NCI-H524 (cell line): ENCODE measurements around the gene CCND2.

Experiments used
- DNase-seq, 2 experiments: peaks; one replicate each; lab custom pipeline; 2025; lab: John Stamatoyannopoulos, UW

The CCND2 gene

DNA sequence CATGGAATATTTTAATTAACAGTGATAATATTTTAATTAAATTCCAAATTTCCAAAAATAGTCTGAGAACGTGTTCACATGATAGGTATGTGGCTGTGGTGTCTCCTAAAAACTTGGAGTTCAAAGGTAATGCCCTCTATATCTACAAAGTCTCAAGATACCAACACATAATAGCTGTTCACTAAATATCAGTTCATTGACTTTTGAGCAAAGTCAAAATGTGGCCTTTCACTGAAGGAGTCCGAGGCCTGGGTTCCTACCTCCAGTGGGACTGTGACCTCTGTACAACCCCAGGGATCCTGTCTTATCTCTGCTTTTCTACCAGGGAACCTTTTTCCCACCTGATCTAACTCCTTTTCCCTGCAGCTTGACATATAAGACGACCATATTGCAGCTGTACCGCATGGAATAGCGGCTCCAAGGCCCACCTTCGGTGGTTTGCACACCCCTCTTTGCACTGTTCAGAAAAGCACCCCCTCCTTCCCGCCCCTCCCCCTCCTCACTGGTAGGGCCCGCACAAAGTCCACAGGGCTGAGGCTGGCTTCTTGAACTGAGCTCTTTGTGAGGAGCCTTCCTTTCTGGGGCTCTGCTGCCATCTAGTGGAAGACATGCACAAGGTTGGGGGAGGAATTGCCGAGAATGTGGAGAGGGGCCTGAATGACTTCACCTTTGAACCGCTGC lies 3.1 kb downstream of the CCND2 start:
- peak; percentile 53 to 75 for DNase-seq

- DNase-seq = no peak
Observed at GRCh38 chr12:4277205-4277543, 3.6 kb downstream of the CCND2 start.

GRCh38 chr12:4277857-4278256 lies 4.3 kb downstream of the CCND2 start:
- no peak for DNase-seq

GRCh38 chr12:4278329-4279197 lies 5.0 kb downstream of the CCND2 start:
- DNase-seq = peak in 1 of 2 experiments; percentile 70

- no peak for DNase-seq
Observed at GRCh38 chr12:4279198-4279690, 5.7 kb downstream of the CCND2 start.

DNA sequence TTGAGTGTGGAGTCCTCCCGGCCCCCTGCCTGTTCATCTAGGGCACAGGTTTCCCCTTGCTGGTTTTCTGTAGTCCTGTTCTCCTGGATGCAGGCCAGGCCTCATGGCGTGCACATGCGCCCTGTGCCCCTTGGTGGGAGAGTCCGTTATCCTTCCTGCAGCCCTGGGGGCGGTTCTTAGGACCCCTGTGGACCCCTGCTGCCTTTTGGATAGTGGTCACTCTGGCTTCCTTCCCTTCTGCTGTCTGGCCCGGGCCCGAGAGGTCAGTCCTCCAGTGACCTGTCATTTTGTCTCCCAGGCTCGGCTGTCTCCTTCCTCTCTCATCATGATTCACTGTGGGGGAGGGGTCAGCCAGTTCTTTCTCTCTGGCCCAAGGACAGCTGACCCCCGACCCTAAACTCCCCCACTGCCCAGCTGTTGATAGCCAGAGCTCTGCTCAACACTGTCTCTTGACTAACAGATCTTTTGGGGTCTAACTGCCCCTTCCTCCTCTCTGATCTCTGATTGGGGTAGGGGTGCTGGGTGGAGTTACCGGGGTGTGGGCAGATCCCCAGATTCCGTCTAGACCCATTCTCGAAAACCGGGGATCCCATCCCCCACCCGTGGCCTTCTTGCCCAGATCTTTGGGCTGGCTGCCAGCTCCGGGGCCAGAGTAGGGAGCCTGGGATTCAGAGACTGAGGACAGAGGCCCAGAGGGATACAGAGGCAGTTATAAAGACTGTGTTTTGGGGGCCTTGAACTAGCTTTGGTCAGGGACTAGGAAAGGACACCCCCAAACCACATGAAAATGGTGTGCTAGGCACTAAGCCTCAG lies 7.0 kb downstream of the CCND2 start:
- DNase-seq = no peak

DNA sequence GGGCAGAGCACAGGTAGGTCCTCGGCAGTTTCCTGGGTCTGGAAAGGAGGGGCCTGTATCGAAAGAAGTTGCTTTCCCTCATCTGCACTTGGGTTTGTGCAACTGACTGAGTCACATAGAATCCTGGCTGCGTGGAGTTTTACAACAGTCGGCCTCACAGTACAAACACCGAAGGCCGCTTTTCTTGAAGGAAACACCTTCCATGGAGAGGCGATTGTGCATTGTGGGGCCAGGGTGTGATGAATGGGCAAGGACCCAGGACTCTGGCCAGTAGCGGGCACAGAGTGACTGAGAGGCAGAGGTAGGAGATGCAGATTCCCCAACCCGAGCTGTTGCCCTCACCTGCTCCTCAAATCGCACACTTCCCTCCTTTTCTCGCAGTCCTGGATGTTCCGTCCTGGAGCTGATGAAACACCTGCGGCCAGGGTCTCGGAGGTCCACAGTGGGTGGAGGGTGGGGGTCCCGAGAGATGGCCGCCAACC lies 7.7 kb downstream of the CCND2 start:
- DNase-seq = no peak

DNA sequence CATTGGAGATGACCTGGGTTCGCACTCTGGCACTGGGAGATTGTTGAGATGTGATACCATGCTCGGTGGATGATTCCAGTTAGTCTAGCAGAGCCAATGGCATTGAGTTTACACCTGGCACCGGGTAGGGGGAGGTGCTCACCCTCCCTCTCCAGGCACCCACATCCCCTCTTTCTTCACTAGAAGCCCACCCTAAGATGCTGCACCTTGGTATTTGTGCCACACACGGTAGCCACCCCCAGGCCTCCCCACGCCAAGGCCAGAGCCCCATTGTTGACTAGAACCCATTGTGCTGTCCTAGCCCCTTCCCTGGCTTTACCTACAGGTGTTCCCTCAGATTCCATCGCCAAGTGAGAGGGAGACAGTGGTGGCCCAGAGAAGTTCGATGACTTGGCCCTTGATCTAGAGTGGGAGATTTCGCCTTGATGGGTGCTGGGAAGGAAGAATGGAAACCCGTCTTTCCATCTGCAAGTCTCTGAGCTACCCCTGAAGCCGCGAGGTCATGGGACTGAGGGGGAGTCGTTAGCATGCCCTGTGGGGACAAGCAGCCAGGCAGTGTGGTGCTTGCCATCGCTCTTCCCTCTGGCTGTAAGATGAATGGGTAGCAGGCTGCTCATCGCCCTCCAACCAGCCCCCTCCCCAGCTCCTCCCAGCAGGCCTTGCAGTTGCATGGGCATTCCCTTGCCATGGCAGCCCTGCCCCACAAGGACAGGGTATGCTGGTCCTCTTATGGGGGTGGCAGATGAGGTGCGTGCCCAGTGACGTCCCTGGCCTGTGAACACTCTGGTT lies 8.7 kb downstream of the CCND2 start:
- DNase-seq = no peak

- no peak for DNase-seq
Observed at GRCh38 chr12:4282892-4283511, 9.4 kb downstream of the CCND2 start.

GRCh38 chr12:4283512-4284255 lies 10.1 kb downstream of the CCND2 start:
- no peak for DNase-seq

- DNase-seq = no peak
Observed at GRCh38 chr12:4284306-4284705, 10.7 kb downstream of the CCND2 start.

- no peak for DNase-seq
Observed at GRCh38 chr12:4285070-4285469, 11.5 kb downstream of the CCND2 start.

DNA sequence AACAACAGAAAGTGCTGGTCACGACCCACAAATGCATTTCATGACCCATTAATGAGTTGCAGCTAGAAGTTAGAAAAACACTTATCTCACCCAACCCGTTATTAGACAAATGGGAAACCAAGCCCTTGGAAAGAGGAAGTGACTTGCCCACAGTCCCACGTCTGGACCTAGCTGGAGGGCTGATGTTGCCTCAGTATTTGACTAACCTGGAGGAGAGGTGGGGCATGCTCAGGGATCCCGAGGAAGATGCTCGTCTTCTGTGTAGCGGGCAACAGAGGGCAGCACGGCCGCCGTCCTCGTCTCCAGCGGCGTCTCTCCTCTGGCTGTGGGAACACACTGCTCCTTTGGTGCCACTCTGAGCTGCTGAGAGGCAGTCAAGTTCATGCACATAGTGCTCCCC lies 12.7 kb downstream of the CCND2 start:
- no peak for DNase-seq

DNA sequence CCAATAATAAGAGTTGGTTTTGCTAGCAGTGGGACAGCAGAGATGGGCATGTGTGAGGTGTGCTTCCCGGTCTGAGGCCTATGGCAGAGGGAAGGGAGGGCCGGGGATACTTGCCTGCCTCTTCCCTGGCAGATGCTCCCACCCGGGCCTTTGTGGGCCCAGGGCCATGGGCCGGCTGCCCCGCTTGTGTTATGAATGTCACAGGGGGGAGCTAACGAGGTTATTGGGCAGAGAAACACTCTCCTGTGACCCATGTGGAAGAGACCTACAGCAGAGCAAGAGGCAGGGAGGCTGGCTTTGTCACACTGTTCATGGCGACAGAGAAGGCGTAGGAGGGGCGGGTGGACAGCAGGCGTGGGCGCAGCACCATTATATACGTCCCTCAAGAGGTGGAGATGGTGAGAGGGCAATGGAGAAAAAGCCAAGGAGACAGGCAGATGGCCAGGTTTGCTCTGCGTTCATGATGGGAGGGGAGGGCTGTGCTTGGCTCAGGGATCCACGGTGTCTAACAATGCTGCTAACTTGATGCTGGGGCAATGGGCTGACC lies 13.3 kb downstream of the CCND2 start:
- DNase-seq = no peak

- DNase-seq = no peak
Observed at GRCh38 chr12:4287325-4288211, 14.0 kb downstream of the CCND2 start.

DNA sequence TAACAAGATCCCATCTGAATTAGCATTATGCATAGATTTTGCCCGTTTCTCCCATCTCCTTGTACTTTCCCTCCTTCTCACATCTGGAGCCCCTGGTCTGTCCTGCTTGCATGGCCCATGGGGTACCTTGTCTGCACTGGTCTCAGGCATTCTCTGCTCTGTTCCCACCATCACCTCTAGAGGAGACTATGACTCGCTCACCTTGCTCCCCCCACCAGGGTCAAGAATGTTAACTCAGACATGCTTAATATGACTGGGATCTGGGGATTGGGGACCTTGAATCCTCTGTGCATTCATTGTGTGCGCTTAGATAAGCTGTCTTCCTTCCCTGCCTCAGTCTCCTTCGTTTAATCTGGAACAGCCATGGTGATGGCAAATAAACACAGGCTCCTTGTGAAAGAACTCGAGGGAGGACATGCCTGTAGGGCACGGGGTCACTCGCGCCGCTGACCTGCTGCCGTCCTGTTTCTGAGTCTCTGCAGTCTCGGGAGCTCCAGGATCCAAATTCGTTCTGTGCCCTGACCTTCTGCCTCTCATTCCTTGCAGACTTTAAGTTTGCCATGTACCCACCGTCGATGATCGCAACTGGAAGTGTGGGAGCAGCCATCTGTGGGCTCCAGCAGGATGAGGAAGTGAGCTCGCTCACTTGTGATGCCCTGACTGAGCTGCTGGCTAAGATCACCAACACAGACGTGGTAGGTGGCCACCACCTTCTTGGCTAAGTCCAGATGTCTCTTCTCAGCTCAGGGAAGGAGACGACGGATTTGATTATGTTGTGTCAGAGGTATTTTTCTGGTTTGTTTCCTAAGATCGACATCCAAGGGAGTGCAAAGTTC lies 15.0 kb downstream of the CCND2 start:
- no peak for DNase-seq

- DNase-seq = no peak
Observed at GRCh38 chr12:4289231-4289878, 15.8 kb downstream of the CCND2 start.
